A549 (cell line): ENCODE measurements around the gene IDUA. TPM values are rescaled to one million over a fixed set of nuclear protein-coding genes. Genes with fewer than 3 reads are reported as not detected.

ENCODE experiments used
- ATAC-seq, 2 experiments: fragments of 200-7000 bp in 1 of 2; fragments of >200 bp in 1 of 2; cut with Nextera tagmentation in 1 of 2; cut with Tn5 transposase in 1 of 2; 3 replicates each; pipeline versions ENCODE4 v1.8.0 to v1.9.1; 2018 to 2020; ENCODE audit warnings: mild to moderate bottlenecking in 1 of 2, moderate library complexity in 1 of 2
- CTCF ChIA-PET: fragments of 300-600 bp; sonication (Branson Sonifier 250); formaldehyde crosslinking; extraction: SDS; loops from one replicate; lab custom pipeline; 2021; ENCODE audit warnings: antibody characterized with exemption, inconsistent platforms; lab: Yijun Ruan, JAX
- POLR2A ChIA-PET: fragments of 350-600 bp; formaldehyde crosslinking; extraction: SDS; loops from one replicate; lab custom pipeline; 2021; ENCODE audit warnings: antibody characterized with exemption, inconsistent platforms; lab: Yijun Ruan, JAX
- DNase-seq, 2 experiments: peaks; one replicate each; pipeline versions ENCODE4 v3.0.0 to v3.0.0-alpha.2; 2011 to 2016; ENCODE audit warnings: low read depth in 1 of 2, low spot score in 1 of 2
- FAIRE-seq: peaks from 2 replicates; lab custom pipeline; 2011; peaks lifted over from hg19 to GRCh38; lab: Jason Lieb, UNC
- H3K27ac ChIP-seq, 2 experiments: fragments of >200 bp; sonication (Bioruptor Twin); formaldehyde crosslinking; 3 replicates each; pipeline ENCODE4 v1.5.1; 2016 to 2017
- H3K4me1 ChIP-seq: fragments of >200 bp; sonication (Bioruptor Twin); formaldehyde crosslinking; 3 replicates; pipeline ENCODE4 v1.6.1; 2016
- H3K4me2 ChIP-seq: fragments of >200 bp; sonication (Bioruptor Twin); formaldehyde crosslinking; 3 replicates; pipeline ENCODE4 v1.6.1; 2016
- H3K4me3 ChIP-seq: fragments of >200 bp; sonication (Bioruptor Twin); formaldehyde crosslinking; 3 replicates; pipeline ENCODE4 v1.5.1; 2016
- H3K9me3 ChIP-seq: fragments of >200 bp; sonication (Bioruptor Twin); formaldehyde crosslinking; 3 replicates; pipeline ENCODE4 v1.6.1; 2016
- CBX2 ChIP-seq: fragments of 200-600 bp; sonication (generic); IDR thresholded peaks from 2 replicates; pipeline ENCODE4 v1.6.1; 2016; ENCODE audit warnings: low read depth, mild to moderate bottlenecking, borderline replicate concordance
- CBX8 ChIP-seq: fragments of 200-600 bp; sonication (generic); IDR thresholded peaks from 2 replicates; pipeline ENCODE4 v1.6.1; 2016
- EHMT2 ChIP-seq: fragments of 200-600 bp; sonication (generic); IDR thresholded peaks from 2 replicates; pipeline ENCODE4 v1.6.1; 2016; ENCODE audit warnings: antibody characterized with exemption, low read depth, mild to moderate bottlenecking, moderate library complexity
- EP300 ChIP-seq, 2 experiments: fragments of >200 bp; sonication (Bioruptor Twin); formaldehyde crosslinking; IDR thresholded peaks; 2 replicates in 1 of 2; 3 replicates in 1 of 2; pipeline ENCODE4 v1.6.1; 2016 to 2017
- FOSB ChIP-seq: fragments of 250-450 bp; sonication (Bioruptor Pico); IDR thresholded peaks from 2 replicates; pipeline ENCODE4 v1.5.0; 2020; ENCODE audit warnings: mild to moderate bottlenecking, moderate library complexity
- FOSL2 ChIP-seq, 2 experiments: fragments of 450-650 bp in 1 of 2; fragments of >200 bp in 1 of 2; sonication (Bioruptor Twin) in 1 of 2; formaldehyde crosslinking; IDR thresholded peaks; 2 replicates each; pipeline versions ENCODE4 v1.5.0 to v1.6.1; 2016 to 2020; ENCODE audit warnings: mild to moderate bottlenecking in 1 of 2, moderate library complexity in 1 of 2
- FOXS1 ChIP-seq: fragments of 250-450 bp; sonication (Bioruptor Pico); IDR thresholded peaks from 2 replicates; pipeline ENCODE4 v1.5.0; 2020; ENCODE audit warnings: mild to moderate bottlenecking, moderate library complexity
- GATA3 ChIP-seq: IDR thresholded peaks from 2 replicates; pipeline ENCODE4 v1.6.1; 2012; ENCODE audit warnings: borderline replicate concordance
- HDAC2 ChIP-seq: fragments of 200-600 bp; sonication (generic); IDR thresholded peaks from 2 replicates; pipeline ENCODE4 v1.6.1; 2016
- HES2 ChIP-seq: fragments of >200 bp; sonication (Bioruptor Twin); formaldehyde crosslinking; IDR thresholded peaks from 2 replicates; pipeline ENCODE4 v1.6.1; 2016
- HEYL ChIP-seq: fragments of 250-450 bp; sonication (Bioruptor Pico); IDR thresholded peaks from 2 replicates; pipeline ENCODE4 v1.8.0; 2021; ENCODE audit warnings: mild to moderate bottlenecking, moderate library complexity
- HMGXB4 ChIP-seq: fragments of 250-450 bp; sonication (Bioruptor Pico); IDR thresholded peaks from 2 replicates; pipeline ENCODE4 v1.5.0; 2021; ENCODE audit warnings: mild to moderate bottlenecking, moderate library complexity, borderline replicate concordance
- KDM1A ChIP-seq: fragments of 200-600 bp; sonication (generic); IDR thresholded peaks from 2 replicates; pipeline ENCODE4 v1.6.1; 2016; ENCODE audit warnings: low read depth, mild to moderate bottlenecking
- KDM5A ChIP-seq: fragments of 200-600 bp; sonication (generic); IDR thresholded peaks from 2 replicates; pipeline ENCODE4 v1.6.1; 2016; ENCODE audit warnings: antibody characterized with exemption, mild to moderate bottlenecking
- MAFK ChIP-seq: fragments of 450-650 bp; IDR thresholded peaks from 2 replicates; pipeline ENCODE4 v1.6.1; 2014; ENCODE audit not compliant: partially characterized antibody
- MAX ChIP-seq: IDR thresholded peaks from 2 replicates; pipeline ENCODE4 v1.6.1; 2012
- MAZ ChIP-seq: fragments of 150-350 bp; IDR thresholded peaks from 2 replicates; pipeline ENCODE4 v1.6.1; 2014; ENCODE audit warnings: antibody characterized with exemption, low read depth, low read length, borderline replicate concordance
- MYC ChIP-seq: IDR thresholded peaks from 2 replicates; pipeline ENCODE4 v1.6.1; 2012; ENCODE audit warnings: mild to moderate bottlenecking, inconsistent platforms, low read length, improper control_type of control experiment, borderline replicate concordance
- NPAS2 ChIP-seq: fragments of 250-450 bp; sonication (Bioruptor Pico); IDR thresholded peaks from 2 replicates; pipeline ENCODE4 v1.8.0; 2022; ENCODE audit warnings: mild to moderate bottlenecking, moderate library complexity, borderline replicate concordance
- NR3C1 ChIP-seq: fragments of >200 bp; sonication (Bioruptor Twin); formaldehyde crosslinking; IDR thresholded peaks from 3 replicates; pipeline ENCODE4 v1.6.1; 2017
- PBX3 ChIP-seq: IDR thresholded peaks from 2 replicates; pipeline ENCODE4 v1.6.1; 2012
- PHF8 ChIP-seq: fragments of 200-600 bp; sonication (generic); IDR thresholded peaks from 2 replicates; pipeline ENCODE4 v1.6.1; 2016; ENCODE audit warnings: low read depth, mild to moderate bottlenecking, antibody characterized with exemption, moderate library complexity, borderline replicate concordance
- POLR2AphosphoS2 ChIP-seq: conservative IDR thresholded peaks from 2 replicates; pipeline ENCODE4 v1.6.1; 2012; ENCODE audit warnings: low read length, improper control_type of control experiment, inconsistent platforms
- RCOR1 ChIP-seq: fragments of 150-350 bp; IDR thresholded peaks from 2 replicates; pipeline ENCODE4 v1.6.1; 2014; ENCODE audit warnings: antibody characterized with exemption, low read length, low read depth
- REST ChIP-seq: fragments of 200-600 bp; sonication (generic); IDR thresholded peaks from 2 replicates; pipeline ENCODE4 v1.6.1; 2016; ENCODE audit warnings: antibody characterized with exemption, mild to moderate bottlenecking, moderate library complexity
- SREBF2 ChIP-seq: fragments of 450-650 bp; IDR thresholded peaks from 2 replicates; pipeline ENCODE4 v1.6.1; 2014; ENCODE audit warnings: mild to moderate bottlenecking, moderate library complexity
- TP53 ChIP-seq: fragments of 250-450 bp; sonication (Bioruptor Pico); IDR thresholded peaks from 2 replicates; pipeline ENCODE4 v1.5.0; 2021; ENCODE audit warnings: mild to moderate bottlenecking, moderate library complexity
- ZC3H11A ChIP-seq: fragments of 450-650 bp; IDR thresholded peaks from 2 replicates; pipeline ENCODE4 v1.6.1; 2014; ENCODE audit warnings: antibody characterized with exemption, mild to moderate bottlenecking
- ZSCAN20 ChIP-seq: fragments of 250-450 bp; sonication (Bioruptor Pico); IDR thresholded peaks from 2 replicates; pipeline ENCODE4 v1.8.0; 2022; ENCODE audit warnings: mild to moderate bottlenecking, moderate library complexity
- WGBS: methylation state at CpG from one replicate; pipeline ENCODE4 v1.1.6; 2017; ENCODE audit errors: missing lambda C conversion rate; 5-methylcytosine and 5-hydroxymethylcytosine counted together
- polyA plus RNA-seq, 4 experiments: library from polyadenylated mRNA; depleted of rRNA in 3 of 4; stranded (reverse); fragments of >200 nt; fragmentation: RNase III in 1 of 4; extraction: RNeasy Plus Mini Kit Qiagen cat#74134 plus additional on column Dnase treatment in 1 of 4; gene quantifications; 2 replicates in 3 of 4; 3 replicates in 1 of 4; pipeline ENCODE4 v1.2.3, GENCODE V29; 2011 to 2017

Gene IDUA
- polyA plus RNA-seq, 2 of the 4 experiments (the other 2 are of a cell fraction) = 3.1 to 19.4 TPM

GRCh38 chr4:963276-964225 is 23.3 kb upstream of the IDUA start:
- POLR2A ChIA-PET = no interaction called here
- 91% methylated on average over 18 of the region's 39 CpGs for WGBS
- CTCF ChIA-PET = interaction anchor here (0.6 to 1.7 kb wide), 3 partner anchors 20 to 304 kb away, joined by 3 to 4 read pairs (median 3); no protein-coding TSS in a partner anchor
- ATAC-seq (no peak), DNase-seq (no peak), FAIRE-seq (no peak)
- TF ChIP-seq EP300 (IDR thresholded peaks at IDR 0.05) = no peak
- TF ChIP-seq KDM5A = no peak
- TF ChIP-seq HES2 = no peak
- TF ChIP-seq KDM1A = no peak
- no peak for TF ChIP-seq ZSCAN20 (CRISPR knock-in tag)
- TF ChIP-seq TP53 = no peak
- no peak for TF ChIP-seq NPAS2 (CRISPR knock-in tag)
- no peak for TF ChIP-seq MYC
- TF ChIP-seq PHF8 = no peak
- TF ChIP-seq ZC3H11A = no peak
- no peak for TF ChIP-seq MAX
- TF ChIP-seq POLR2AphosphoS2 = no peak
- TF ChIP-seq CBX8 = no peak
- TF ChIP-seq MAFK = no peak
- TF ChIP-seq MAZ = no peak
- no peak for TF ChIP-seq HDAC2
- TF ChIP-seq RCOR1 = no peak
- no peak for TF ChIP-seq FOSL2 (IDR thresholded peaks at IDR 0.05)
- TF ChIP-seq FOSL2 (CRISPR knock-in tag; IDR thresholded peaks at IDR 0.05) = no peak
- no peak for TF ChIP-seq HEYL (CRISPR knock-in tag)
- no peak for TF ChIP-seq PBX3
- Histone ChIP-seq H3K27ac (no peak overlapping the region), H3K9me3 (no peaks in the 10 kb centered on the region), H3K4me3 (no peak overlapping the region), H3K4me1 (no peaks in the 10 kb centered on the region), H3K4me2 (no peak overlapping the region)

GRCh38 chr4:964346-965025 is 22.4 kb upstream of the IDUA start:
- H3K4me2 ChIP-seq = no peak overlapping the region
- POLR2A ChIA-PET = no interaction called here
- FAIRE-seq = no peak

More at GRCh38 chr4:964346-965025, 22.4 kb upstream of the IDUA start:
- H3K27ac ChIP-seq = no peak overlapping the region
- CTCF ChIA-PET = interaction anchor here (0.9 to 1.7 kb wide), 2 partner anchors 21 to 303 kb away, joined by 3 to 4 read pairs; no protein-coding TSS in a partner anchor
- DNase-seq (no peak), ATAC-seq (no peak)
- no peak overlapping the region for H3K4me3 ChIP-seq
- TF ChIP-seq CBX2 = no peak
- no peak for TF ChIP-seq FOSL2 (IDR thresholded peaks at IDR 0.05)
- no peak for TF ChIP-seq FOSL2 (CRISPR knock-in tag; IDR thresholded peaks at IDR 0.05)
- TF ChIP-seq NR3C1 = no peak
- no peak for TF ChIP-seq MAFK
- TF ChIP-seq REST = no peak
- no peak for TF ChIP-seq GATA3
- TF ChIP-seq MAX = no peak
- TF ChIP-seq FOSB (CRISPR knock-in tag) = no peak
- no peak for TF ChIP-seq EHMT2
- TF ChIP-seq POLR2AphosphoS2 = no peak
- no peak for TF ChIP-seq FOXS1
- no peak for TF ChIP-seq SREBF2
- TF ChIP-seq HDAC2 = no peak
- TF ChIP-seq HMGXB4 (CRISPR knock-in tag) = no peak
- WGBS = 90% methylated on average over 5 of the region's 23 CpGs
- no peaks in the 10 kb centered on the region for H3K9me3 ChIP-seq
- H3K4me1 ChIP-seq = no peaks in the 10 kb centered on the region
